HG03066 (cell line): Measurements from ENCODE around the gene ACVR1.
A peak's percentile ranks its signal among the peaks of the same experiment; 100 is the strongest.
"Not testable (repeated sequence)": the region's sequence is repeated elsewhere in the genome, so short reads cannot be mapped to it uniquely, and the experiment has no call there.

Experiments
- ATAC-seq: cut with Tn5 transposase; IDR thresholded peaks from one replicate; pipeline ENCODE4 v1.9.1; 2021; ENCODE audit warnings: low read depth; ENCODE audit not compliant: unreplicated experiment

The ACVR1 gene

DNA sequence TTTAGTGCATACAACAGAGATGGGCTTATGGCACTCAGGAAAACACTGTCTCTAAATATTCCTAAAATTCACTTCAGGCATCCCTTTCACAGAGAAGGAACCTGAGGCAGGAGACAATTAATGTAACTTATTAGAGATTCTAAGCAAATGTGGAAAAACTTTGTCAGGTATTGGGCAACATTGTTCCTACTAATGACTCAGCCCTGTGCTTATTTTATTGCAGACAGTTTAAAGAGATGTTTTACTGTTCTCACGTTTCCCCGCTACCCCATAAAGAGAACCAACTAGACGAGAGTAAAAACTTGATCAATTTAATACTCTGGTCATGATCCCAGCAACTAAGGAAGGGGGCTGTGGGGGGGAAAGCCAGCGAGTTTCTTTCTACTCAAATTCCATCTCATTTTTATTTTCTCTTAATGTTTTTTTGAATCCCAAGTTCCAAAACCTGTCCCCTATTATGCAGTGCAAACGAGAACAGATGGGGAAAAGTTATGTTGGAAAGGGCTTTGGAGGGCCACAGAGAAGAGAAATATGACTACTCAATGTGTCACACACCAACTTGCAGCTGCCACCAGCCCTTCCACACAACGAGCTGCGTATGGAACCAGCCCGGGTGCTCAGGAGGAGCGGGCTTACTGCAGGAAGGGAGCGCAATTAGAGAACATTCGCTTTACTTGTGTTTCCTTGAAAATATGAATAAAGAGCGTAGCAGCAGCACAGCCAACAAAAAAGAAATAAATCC lies 18.7 kb upstream of the ACVR1 start:
- no peak for ATAC-seq

- ATAC-seq: no peak
Measured at GRCh38 chr2:157893611-157894010, 17.5 kb upstream of the ACVR1 start.

DNA sequence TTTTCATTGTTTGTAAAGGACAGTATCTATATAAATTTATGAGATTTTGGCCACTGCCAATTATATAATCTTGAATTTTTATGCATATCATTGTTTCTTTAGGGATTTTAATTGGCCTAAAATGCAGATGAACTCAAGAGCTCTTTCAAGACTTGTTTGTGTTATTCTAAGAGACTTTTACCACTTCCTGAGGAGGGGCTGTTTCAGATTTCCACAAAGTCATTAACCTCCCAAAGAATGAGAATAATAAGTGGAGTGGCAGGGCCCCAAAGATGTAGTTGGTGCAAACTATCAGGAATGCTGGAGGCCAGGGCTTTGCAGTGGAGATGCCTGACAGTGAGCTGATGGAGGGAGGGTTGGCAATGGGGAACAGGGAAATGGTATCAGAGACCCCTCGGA lies 15.5 kb upstream of the ACVR1 start:
- no peak for ATAC-seq

DNA sequence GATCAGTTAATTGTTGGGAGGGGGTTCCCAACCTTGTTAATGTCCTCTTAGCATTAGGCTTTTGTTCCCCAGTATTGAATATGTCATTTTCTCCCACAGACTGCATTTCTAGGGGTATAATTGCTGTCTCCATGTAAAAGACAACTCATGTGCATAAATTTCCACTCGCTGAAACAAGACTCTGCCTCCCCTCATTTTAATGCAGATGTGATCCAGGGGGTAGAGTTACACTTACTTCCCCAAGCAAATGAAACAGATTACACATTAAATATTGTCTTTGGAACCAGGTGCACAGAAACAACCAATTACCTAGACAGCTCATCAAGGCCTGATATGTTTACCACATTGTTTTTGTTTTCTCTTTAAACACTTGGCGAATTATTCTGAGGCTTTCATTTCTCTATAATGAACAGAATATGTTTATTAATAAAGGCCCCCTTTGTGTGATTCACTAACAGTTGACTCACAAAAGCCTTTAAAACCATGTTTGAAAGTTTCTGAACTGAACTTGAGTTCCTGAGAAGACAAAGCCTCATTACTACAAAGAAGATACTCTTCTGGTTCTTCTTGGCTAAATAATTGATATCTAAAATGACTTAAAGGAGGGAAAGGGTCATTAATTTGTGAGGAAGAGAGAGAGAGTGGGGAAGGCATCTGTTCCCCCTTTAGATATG lies 15.0 kb upstream of the ACVR1 start:
- no peak for ATAC-seq

GRCh38 chr2:157887946-157888345 lies 11.8 kb upstream of the ACVR1 start:
- no peak for ATAC-seq

DNA sequence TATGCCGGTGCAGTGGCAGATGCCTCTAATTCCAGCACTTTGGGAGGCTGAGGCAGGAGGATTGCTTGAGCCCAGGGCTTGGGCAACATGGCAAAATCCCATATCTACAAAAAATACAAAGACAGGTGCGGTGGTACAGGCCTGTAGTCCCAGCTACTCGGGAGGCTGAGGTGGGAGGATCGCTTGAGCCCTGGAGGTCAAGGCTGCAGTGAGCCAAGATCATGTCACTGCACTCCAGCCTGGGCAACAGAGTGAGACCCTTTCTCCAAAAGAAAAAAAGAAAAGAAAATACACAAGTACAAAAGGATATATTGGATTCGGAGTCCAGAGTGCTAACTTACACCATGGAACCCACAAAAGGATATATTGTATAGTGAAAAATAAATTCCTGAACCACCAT lies 8.4 kb upstream of the ACVR1 start:
- ATAC-seq: not testable (repeated sequence)

- ATAC-seq: no peak
Measured at GRCh38 chr2:157880927-157881326, 4.8 kb upstream of the ACVR1 start.

DNA sequence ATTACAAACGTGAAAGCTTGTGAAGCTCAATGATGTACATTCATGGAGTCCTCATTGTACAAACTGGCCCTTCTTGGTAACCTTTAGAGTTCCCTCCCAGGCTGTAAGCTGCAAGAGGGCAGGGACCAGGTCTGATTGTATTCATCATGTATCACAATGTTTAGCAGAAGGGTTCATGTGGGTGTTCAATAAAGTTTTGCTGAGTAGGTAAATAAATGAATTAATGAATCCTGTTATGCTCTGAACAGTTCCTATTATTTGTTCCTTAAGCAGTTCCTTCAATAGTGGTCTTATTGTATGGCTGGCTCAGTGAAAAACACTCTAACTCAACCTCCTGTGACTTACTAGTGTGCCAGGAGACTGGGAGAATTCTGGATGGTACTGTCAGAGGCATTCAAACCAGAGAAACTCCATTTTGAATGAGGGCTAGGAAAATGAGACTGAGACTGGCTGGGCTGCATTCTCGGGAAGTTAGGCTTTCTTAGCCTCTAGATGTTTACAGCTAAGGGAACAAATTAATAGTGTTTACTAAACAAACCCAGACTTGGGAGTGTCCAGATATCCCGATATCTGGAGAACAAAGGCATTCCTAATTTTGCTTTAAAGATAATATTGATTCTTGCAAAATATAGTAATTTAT lies 1.8 kb upstream of the ACVR1 start:
- no peak for ATAC-seq

DNA sequence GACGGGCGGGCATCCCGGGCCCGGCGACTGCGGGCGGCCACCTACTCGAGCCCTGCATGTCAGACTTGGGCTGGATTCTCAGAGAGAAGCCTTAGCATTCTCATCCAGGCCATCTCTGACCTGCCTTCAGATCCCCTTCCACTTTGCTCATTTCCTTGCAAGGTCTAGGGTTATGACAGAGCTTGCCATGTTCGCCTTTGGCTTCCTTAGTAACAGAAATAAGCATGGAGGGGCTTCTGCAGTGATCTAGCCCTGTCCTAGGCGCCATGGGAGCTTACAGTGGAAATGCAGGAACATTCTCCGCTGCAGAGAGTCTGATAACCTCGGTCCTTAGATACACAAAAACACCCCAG lies 632 bp upstream of the ACVR1 start:
- ATAC-seq: no peak

DNA sequence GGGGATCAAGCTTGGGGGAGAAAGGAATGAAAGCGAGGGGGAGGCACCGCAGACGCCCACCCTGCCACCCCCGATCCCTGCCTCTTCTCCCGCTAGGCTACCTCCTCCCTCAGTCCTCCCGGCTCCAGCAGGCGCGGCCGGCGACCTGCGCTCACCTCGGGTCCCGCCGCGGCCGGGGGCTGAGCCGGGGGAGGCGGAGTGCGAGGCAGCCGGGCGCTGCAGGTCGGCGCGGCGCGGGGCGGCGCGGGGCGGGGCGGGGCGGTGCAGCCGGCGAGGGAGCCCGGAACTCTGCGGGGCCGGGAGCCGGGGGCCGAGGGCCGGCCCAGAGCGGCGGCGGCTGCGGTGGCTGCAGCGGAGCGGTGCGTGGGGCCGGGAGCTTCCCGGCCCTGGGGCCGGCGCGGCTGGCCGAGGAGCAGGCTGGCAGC lies 477 bp downstream of the ACVR1 start:
- peak; percentile 40 for ATAC-seq

GRCh38 chr2:157874997-157875640 lies 1.0 kb downstream of the ACVR1 start:
- no peak for ATAC-seq

- no peak for ATAC-seq
Measured at GRCh38 chr2:157874348-157874747, 1.8 kb downstream of the ACVR1 start.

DNA sequence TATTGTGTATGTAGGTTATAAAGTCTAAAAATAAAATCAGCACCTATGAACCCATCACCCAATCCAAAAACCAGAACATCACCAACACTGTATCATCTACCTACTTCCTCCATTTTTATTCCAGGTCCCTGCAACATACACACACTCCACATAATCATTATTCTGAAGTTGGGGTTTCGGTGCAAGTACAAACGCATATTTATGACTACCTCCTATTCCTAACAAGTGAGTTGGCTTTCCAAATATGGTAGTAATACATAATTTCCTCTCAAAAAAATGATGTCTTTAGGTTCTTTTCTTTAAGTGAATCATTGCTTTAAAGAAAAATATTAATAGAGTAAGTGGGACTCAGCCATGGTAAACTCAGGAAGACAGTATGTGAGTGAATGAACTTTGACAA lies 3.3 kb downstream of the ACVR1 start:
- no peak for ATAC-seq

- no peak for ATAC-seq
Measured at GRCh38 chr2:157871415-157871814, 4.7 kb downstream of the ACVR1 start.

- no peak for ATAC-seq
Measured at GRCh38 chr2:157868993-157869392, 7.1 kb downstream of the ACVR1 start.

- ATAC-seq: no peak
Measured at GRCh38 chr2:157867703-157868102, 8.4 kb downstream of the ACVR1 start.

GRCh38 chr2:157866666-157867642 lies 9.2 kb downstream of the ACVR1 start:
- no peak for ATAC-seq

DNA sequence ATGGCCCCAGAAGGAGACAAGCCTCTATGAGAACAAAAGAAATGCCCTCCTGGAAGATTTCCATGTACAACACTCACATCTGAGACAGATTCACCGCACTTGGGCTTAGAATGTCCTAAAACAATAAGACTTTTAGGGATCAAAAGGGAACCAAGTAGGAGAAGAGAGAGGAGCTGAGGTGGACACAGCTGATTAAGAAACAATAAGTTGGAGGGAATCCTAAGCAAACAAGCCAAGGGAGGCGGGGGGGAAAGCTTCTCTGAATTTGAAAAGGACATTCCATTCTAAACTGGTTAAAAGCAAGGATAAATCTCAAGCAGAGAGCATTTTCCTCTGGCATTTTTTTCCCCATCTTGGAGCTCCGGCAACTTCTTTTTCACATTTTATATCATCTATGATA lies 9.9 kb downstream of the ACVR1 start:
- no peak for ATAC-seq

GRCh38 chr2:157864857-157865430 lies 11.2 kb downstream of the ACVR1 start:
- ATAC-seq: no peak

DNA sequence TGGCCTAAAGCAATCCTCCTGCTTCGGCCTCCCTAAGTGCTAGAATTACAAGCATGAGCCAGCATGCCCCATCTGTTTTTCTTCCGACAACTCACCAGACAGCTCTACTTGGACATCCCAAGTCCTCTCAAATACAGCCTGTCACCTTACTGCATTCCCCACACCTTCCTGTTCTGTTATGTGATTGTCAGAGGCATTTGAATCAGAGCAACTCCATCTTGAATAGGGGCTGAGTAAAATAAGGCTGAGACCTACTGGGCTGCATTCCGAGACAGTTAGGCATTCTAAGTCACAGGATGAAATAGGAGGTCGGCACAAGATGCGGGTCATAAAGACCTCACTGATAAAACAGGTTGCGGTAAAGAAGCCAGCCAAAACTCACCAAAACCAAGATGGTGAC lies 17.3 kb downstream of the ACVR1 start:
- ATAC-seq: no peak
